HepG2 (cell line): ENCODE measurements around the gene HS3ST5. TPM values are rescaled to one million over a fixed set of nuclear protein-coding genes. Genes with fewer than 3 reads are reported as not detected.

ENCODE experiments used
- EED ChIP-seq: sonication (generic); formaldehyde crosslinking; IDR thresholded peaks from 2 replicates; pipeline ENCODE4 v1.5.0; 2020; ENCODE audit warnings: mild to moderate bottlenecking, missing genetic modification reagents
- RAD21 ChIP-seq: fragments of 450-650 bp; formaldehyde crosslinking; IDR thresholded peaks from 2 replicates; pipeline ENCODE4 v1.5.0; 2020; ENCODE audit warnings: mild to moderate bottlenecking
- SP5 ChIP-seq: IDR thresholded peaks from 2 replicates; pipeline ENCODE4 v1.6.1; 2016; ENCODE audit warnings: low read depth, borderline replicate concordance
- SYNCRIP ChIP-seq: fragments of 200-400 bp; formaldehyde crosslinking; IDR thresholded peaks from 2 replicates; pipeline ENCODE4 v1.6.1; 2018; ENCODE audit warnings: mild to moderate bottlenecking, low read depth, low read length; ENCODE audit not compliant: insufficient read depth
- ZNF143 ChIP-seq: sonication (generic); formaldehyde crosslinking; IDR thresholded peaks from 2 replicates; pipeline ENCODE4 v1.4.0; 2020; ENCODE audit warnings: missing genetic modification reagents
- ZNF3 ChIP-seq: IDR thresholded peaks from 2 replicates; pipeline ENCODE4 v1.7.0; 2017; ENCODE audit warnings: inconsistent platforms
- ZNF496 ChIP-seq: sonication (generic); formaldehyde crosslinking; IDR thresholded peaks from 2 replicates; pipeline ENCODE4 v1.8.1; 2023; ENCODE audit warnings: mild to moderate bottlenecking, moderate library complexity, missing genetic modification reagents; ENCODE audit not compliant: insufficient replicate concordance
- ZNF543 ChIP-seq: sonication (generic); formaldehyde crosslinking; IDR thresholded peaks from 2 replicates; pipeline ENCODE4 v1.4.0; 2020; ENCODE audit warnings: mild to moderate bottlenecking, missing genetic modification reagents
- ZNF674 ChIP-seq: sonication (generic); formaldehyde crosslinking; IDR thresholded peaks from 2 replicates; pipeline ENCODE4 v1.5.0; 2020; ENCODE audit warnings: low read depth, mild to moderate bottlenecking, missing genetic modification reagents
- ZNF713 ChIP-seq: sonication (generic); formaldehyde crosslinking; IDR thresholded peaks from 2 replicates; pipeline ENCODE4 v1.4.0; 2020; ENCODE audit warnings: mild to moderate bottlenecking, missing genetic modification reagents
- polyA plus RNA-seq, 8 experiments: library from polyadenylated mRNA; depleted of rRNA in 3 of 8; stranded (reverse) in 7 of 8; unstranded in 1 of 8; fragments of >200 nt; fragmentation: Illumina TruSeq in 4 of 8; extraction: Trizol in 4 of 8; gene quantifications; 2 replicates each; pipeline versions ENCODE4 v1.2.1 to v1.2.3, GENCODE V29; 2011 to 2016; ENCODE audit warnings: low read depth in 4 of 8, missing spikeins in 1 of 8, mixed read lengths in 1 of 8; ENCODE audit not compliant: insufficient read depth in 1 of 8
- total RNA-seq, 5 experiments: library from RNA; depleted of rRNA; stranded (reverse); fragments of >200 nt; fragmentation: Illumina TruSeq; extraction: Trizol; gene quantifications; 2 replicates each; pipeline ENCODE4 v1.2.3, GENCODE V29; 2016; ENCODE audit warnings: low read depth in 1 of 5
- TF ChIP-seq, protein P1 (sequence below): sonication (generic); formaldehyde crosslinking; IDR thresholded peaks from 2 replicates; pipeline ENCODE4 v1.8.1; 2023; ENCODE audit warnings: missing genetic modification reagents, inconsistent platforms, borderline replicate concordance
- TF ChIP-seq, protein P2 (sequence below): sonication (generic); formaldehyde crosslinking; conservative IDR thresholded peaks from 2 replicates; pipeline ENCODE4 v1.8.0; 2022; ENCODE audit warnings: mild to moderate bottlenecking, moderate library complexity, missing genetic modification reagents
- TF ChIP-seq, protein P3 (sequence below): sonication (generic); formaldehyde crosslinking; IDR thresholded peaks from 2 replicates; pipeline ENCODE4 v1.4.0; 2020; ENCODE audit warnings: missing genetic modification reagents
- TF ChIP-seq, protein P4 (sequence below): IDR thresholded peaks from 2 replicates; pipeline ENCODE4 v1.6.1; 2016; ENCODE audit warnings: missing genetic modification reagents, missing compliant biosample characterization
- TF ChIP-seq, protein P5 (sequence below): IDR thresholded peaks from 2 replicates; pipeline ENCODE4 v1.6.1; 2016; ENCODE audit warnings: mild to moderate bottlenecking
- TF ChIP-seq, protein P6 (sequence below): sonication (generic); formaldehyde crosslinking; IDR thresholded peaks from 2 replicates; pipeline ENCODE4 v1.5.0; 2020; ENCODE audit warnings: missing genetic modification reagents

The HS3ST5 gene
- total and polyA plus RNA-seq, 2 of the 13 experiments (the other 11 are each of a cell fraction or from before 2014, with no cell fraction given), result 1.1 to 1.6 TPM

DNA sequence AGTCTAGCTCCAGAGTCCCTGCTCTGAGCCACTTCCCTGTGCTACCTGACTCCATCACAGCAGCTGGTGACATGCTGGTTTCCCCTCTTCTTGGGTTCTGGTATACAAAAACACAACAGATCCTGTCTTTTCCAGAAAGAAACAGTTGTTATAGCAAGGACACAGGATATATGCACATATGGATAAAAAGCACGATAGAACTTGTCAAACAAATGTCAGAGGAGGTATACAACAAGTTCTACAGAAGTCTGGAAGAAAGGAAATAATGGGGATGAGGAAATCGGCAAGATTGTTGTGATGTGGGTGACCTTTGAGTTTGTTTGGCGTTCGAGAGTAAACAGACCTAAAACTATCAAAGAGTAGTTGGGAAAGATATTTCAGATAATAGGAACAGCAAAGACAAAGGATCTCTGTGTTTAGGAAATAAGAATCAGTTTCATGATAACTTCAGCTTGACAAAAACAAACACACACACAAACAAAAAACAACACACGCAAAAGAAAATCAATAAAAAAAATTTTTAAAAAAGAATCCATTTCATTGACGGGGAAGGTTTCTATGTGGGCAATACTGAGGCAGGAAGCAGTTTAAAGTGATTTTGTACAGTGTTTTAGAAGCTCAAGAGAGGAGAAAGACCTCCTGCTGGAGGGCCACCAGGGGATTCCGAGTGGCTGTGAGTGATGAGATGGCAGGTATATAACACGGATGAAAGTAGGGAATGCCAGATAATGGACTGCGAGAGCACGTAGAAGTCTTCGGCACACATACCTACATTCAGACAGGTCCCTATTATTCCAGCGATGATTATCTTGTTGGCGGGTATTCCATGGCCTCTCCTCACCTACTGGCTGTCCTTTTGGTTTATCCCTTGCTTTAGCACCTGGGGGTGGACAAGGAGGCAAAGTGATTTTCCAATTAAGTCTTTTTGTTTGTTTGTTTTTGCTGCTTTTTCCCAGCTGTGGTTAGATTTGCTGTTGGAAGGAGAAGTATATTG lies 174.9 kb downstream of the HS3ST5 start (continued):
- TF ChIP-seq, protein P1, sequence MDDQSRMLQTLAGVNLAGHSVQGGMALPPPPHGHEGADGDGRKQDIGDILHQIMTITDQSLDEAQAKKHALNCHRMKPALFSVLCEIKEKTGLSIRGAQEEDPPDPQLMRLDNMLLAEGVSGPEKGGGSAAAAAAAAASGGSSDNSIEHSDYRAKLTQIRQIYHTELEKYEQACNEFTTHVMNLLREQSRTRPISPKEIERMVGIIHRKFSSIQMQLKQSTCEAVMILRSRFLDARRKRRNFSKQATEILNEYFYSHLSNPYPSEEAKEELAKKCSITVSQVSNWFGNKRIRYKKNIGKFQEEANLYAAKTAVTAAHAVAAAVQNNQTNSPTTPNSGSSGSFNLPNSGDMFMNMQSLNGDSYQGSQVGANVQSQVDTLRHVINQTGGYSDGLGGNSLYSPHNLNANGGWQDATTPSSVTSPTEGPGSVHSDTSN (CRISPR knock-in tag), result no peak
- TF ChIP-seq, protein P2, sequence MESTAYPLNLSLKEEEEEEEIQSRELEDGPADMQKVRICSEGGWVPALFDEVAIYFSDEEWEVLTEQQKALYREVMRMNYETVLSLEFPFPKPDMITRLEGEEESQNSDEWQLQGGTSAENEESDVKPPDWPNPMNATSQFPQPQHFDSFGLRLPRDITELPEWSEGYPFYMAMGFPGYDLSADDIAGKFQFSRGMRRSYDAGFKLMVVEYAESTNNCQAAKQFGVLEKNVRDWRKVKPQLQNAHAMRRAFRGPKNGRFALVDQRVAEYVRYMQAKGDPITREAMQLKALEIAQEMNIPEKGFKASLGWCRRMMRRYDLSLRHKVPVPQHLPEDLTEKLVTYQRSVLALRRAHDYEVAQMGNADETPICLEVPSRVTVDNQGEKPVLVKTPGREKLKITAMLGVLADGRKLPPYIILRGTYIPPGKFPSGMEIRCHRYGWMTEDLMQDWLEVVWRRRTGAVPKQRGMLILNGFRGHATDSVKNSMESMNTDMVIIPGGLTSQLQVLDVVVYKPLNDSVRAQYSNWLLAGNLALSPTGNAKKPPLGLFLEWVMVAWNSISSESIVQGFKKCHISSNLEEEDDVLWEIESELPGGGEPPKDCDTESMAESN (CRISPR knock-in tag), result peak; percentile 56; the same call in 1 of the 2 replicates
- TF ChIP-seq ZNF713, result no peak
- peak; percentile 64; the same call in 1 of the 2 replicates for TF ChIP-seq ZNF3
- TF ChIP-seq, protein P3, sequence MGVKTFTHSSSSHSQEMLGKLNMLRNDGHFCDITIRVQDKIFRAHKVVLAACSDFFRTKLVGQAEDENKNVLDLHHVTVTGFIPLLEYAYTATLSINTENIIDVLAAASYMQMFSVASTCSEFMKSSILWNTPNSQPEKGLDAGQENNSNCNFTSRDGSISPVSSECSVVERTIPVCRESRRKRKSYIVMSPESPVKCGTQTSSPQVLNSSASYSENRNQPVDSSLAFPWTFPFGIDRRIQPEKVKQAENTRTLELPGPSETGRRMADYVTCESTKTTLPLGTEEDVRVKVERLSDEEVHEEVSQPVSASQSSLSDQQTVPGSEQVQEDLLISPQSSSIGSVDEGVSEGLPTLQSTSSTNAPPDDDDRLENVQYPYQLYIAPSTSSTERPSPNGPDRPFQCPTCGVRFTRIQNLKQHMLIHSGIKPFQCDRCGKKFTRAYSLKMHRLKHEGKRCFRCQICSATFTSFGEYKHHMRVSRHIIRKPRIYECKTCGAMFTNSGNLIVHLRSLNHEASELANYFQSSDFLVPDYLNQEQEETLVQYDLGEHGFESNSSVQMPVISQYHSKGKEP (CRISPR knock-in tag), result no peak
- no peak for TF ChIP-seq ZNF143 (CRISPR knock-in tag)
- TF ChIP-seq ZNF674 (CRISPR knock-in tag), result no peak
- TF ChIP-seq RAD21 (CRISPR knock-in tag), result 0 out of 2 replicates have a peak, but pooled peaks have one; percentile 35
- TF ChIP-seq, protein P4, sequence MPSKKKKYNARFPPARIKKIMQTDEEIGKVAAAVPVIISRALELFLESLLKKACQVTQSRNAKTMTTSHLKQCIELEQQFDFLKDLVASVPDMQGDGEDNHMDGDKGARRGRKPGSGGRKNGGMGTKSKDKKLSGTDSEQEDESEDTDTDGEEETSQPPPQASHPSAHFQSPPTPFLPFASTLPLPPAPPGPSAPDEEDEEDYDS, result peak; percentile 79
- TF ChIP-seq EED, result no peak
- TF ChIP-seq, protein P5, sequence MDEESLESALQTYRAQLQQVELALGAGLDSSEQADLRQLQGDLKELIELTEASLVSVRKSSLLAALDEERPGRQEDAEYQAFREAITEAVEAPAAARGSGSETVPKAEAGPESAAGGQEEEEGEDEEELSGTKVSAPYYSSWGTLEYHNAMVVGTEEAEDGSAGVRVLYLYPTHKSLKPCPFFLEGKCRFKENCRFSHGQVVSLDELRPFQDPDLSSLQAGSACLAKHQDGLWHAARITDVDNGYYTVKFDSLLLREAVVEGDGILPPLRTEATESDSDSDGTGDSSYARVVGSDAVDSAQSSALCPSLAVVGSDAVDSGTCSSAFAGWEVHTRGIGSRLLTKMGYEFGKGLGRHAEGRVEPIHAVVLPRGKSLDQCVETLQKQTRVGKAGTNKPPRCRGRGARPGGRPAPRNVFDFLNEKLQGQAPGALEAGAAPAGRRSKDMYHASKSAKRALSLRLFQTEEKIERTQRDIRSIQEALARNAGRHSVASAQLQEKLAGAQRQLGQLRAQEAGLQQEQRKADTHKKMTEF (CRISPR knock-in tag), result peak; percentile 96
- TF ChIP-seq SYNCRIP, result no peak
- peak; percentile 66; the same call in 1 of the 2 replicates for TF ChIP-seq SP5 (CRISPR knock-in tag)
- TF ChIP-seq, protein P6, sequence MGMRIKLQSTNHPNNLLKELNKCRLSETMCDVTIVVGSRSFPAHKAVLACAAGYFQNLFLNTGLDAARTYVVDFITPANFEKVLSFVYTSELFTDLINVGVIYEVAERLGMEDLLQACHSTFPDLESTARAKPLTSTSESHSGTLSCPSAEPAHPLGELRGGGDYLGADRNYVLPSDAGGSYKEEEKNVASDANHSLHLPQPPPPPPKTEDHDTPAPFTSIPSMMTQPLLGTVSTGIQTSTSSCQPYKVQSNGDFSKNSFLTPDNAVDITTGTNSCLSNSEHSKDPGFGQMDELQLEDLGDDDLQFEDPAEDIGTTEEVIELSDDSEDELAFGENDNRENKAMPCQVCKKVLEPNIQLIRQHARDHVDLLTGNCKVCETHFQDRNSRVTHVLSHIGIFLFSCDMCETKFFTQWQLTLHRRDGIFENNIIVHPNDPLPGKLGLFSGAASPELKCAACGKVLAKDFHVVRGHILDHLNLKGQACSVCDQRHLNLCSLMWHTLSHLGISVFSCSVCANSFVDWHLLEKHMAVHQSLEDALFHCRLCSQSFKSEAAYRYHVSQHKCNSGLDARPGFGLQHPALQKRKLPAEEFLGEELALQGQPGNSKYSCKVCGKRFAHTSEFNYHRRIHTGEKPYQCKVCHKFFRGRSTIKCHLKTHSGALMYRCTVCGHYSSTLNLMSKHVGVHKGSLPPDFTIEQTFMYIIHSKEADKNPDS (CRISPR knock-in tag), result no peak
- TF ChIP-seq ZNF543 (CRISPR knock-in tag), result no peak; the same call in 1 of the 2 replicates
- no peak for TF ChIP-seq ZNF496
